NB4 (cell line): ENCODE measurements around the gene SCG5.

Experiments
- MYC ChIP-seq: IDR thresholded peaks from 2 replicates; pipeline ENCODE4 v1.6.1; 2011; ENCODE audit warnings: low read depth, low read length
- POLR2A ChIP-seq: IDR thresholded peaks from 2 replicates; pipeline ENCODE4 v1.6.1; 2011; ENCODE audit warnings: mild to moderate bottlenecking; ENCODE audit not compliant: insufficient read length; ENCODE audit errors: extremely low read depth
- TF ChIP-seq, protein P1 (sequence below): IDR thresholded peaks from one replicate; pipeline ENCODE4 v1.5.1; 2012; ENCODE audit warnings: low read depth, low read length

DNA sequence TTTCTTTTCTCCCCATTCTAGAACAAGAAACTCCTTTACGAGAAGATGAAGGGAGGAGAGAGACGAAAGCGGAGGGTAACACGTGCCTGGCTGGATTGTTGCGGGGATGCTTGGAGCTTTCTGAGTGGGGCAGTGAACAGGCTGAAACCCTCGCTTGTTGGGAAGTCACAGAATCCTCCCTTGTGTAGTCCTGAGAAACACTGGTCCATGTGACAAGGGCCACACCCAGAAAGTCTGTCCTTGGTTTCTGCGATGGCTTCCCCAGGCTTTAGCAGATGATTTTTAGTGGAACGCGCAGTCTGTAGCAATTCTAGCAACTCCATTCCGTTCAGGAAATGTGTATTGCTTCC, 50.2 kb downstream of the SCG5 start:
- no peak for TF ChIP-seq MYC
- no peak for TF ChIP-seq POLR2A
- TF ChIP-seq, protein P1, sequence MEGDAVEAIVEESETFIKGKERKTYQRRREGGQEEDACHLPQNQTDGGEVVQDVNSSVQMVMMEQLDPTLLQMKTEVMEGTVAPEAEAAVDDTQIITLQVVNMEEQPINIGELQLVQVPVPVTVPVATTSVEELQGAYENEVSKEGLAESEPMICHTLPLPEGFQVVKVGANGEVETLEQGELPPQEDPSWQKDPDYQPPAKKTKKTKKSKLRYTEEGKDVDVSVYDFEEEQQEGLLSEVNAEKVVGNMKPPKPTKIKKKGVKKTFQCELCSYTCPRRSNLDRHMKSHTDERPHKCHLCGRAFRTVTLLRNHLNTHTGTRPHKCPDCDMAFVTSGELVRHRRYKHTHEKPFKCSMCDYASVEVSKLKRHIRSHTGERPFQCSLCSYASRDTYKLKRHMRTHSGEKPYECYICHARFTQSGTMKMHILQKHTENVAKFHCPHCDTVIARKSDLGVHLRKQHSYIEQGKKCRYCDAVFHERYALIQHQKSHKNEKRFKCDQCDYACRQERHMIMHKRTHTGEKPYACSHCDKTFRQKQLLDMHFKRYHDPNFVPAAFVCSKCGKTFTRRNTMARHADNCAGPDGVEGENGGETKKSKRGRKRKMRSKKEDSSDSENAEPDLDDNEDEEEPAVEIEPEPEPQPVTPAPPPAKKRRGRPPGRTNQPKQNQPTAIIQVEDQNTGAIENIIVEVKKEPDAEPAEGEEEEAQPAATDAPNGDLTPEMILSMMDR, result no peak
